ENCODE measurements around the gene VPS13C.
"Not testable (repeated sequence)": the region's sequence is repeated elsewhere in the genome, so short reads cannot be mapped to it uniquely, and the experiment has no call there.

Gene VPS13C

DNA sequence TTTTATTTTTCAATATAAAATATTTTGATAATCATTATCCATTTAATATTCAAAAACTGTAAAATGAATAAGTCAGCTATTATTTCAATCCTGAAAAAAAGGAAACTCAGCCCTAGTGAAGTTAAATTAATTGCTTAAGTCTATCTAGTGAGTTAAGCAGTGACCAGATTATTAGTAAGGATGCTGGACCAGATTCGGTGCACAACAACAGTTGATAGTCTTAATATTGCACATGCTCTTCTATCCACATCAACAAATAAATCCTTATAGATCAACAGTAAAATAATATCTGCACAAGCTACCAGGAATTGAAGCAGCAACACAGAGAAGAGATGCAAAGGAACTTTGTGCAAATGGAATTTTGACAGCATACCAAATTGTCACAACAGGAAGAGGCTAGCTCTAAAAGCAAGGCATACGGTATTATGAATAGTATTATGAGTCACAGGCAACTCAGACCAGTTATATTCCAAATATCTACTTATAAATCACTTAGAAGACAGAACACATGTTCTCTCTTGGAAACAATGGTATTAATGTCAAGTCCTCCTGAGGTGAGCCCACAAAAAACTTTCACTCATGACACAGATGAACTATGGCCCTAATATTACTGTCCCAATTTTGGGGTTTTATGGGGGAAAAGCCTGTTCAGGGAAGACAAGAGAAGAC, 24.9 kb downstream of the VPS13C start:
- no peak for DNase-seq

DNA sequence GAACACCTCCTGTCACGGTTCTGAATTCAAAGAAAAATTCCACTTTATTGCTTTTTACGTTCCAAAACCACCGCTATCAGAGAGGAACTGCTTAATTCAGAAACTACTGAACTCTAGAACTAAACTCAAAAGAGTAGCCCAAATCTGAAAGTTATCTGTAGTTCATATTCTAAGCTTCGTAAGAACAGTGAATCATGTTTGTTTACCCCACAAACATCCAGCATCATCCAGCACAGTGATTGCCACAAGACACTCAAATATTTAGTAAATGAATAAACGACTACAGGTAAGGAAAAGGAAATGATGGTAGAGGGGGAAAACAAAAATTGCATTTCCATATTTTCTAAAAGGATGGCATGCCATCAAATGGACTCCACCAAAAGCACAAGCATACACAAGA, 32.3 kb downstream of the VPS13C start:
- no peak for DNase-seq

- no peak for DNase-seq
Observed at GRCh38 chr15:62027263-62027565, 33.0 kb downstream of the VPS13C start.

DNA sequence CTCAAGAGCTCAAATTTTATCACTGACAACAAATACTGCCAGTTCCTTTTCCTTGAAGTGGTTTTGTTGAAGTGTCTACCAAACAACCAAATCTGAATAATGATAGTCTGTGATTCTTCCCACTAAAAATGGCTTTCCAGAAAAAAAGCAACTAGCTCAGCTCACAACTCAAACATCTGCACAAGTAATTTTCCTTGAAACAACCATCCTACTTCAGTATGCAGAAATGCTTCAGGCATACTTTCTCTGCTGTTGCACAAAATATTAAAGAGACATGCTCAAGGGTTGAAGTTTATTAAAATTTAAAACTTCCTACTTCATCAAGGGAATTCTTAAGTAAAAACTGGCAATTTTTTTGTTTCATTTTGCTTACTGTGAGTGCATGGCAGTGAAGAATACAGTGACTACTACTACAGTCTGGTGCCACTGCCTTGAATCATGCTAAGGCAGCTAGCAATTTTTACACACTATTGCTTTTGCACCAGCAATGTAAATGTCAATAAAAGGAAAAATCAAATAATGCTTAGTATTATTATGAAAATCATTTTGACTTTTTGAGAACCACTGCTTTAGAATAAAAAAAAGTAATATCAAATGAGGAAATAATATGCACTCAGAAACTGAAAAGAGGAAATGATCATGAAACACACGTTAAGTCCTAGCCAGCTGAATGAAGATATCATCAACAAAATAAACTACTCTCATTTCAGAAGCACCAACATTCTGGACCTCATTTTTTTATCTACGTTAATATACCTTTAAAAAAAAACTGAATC, 33.6 kb downstream of the VPS13C start:
- DNase-seq = no peak

DNA sequence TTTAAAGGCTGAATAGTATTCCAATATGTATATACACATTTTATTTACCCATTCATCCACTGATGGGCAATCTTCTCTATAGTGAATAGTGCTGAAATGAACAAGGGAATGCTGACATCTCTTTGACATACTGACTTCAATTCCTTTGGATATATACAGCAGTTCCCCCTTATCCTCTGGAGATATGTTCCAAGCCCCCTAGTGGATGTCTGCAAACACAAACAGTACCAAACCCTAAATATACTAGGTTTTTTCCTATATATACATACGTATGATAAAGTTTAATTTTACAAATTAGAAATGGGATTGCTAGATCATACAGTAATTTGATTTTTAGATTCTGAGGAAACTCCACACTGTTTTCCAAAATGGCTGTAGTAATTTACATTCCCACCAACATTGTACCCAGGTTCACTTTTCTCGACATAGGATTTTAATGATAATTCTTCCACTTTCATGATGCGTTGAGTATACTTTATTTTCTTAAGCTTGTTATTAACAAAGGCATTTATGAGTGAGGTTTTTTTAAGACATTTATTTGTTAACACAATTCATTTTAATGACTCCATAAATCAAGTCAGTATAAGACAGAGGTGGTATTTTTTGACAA, 38.2 kb downstream of the VPS13C start:
- no peak for DNase-seq

- no peak for DNase-seq
Observed at GRCh38 chr15:62020576-62021160, 39.6 kb downstream of the VPS13C start.

DNA sequence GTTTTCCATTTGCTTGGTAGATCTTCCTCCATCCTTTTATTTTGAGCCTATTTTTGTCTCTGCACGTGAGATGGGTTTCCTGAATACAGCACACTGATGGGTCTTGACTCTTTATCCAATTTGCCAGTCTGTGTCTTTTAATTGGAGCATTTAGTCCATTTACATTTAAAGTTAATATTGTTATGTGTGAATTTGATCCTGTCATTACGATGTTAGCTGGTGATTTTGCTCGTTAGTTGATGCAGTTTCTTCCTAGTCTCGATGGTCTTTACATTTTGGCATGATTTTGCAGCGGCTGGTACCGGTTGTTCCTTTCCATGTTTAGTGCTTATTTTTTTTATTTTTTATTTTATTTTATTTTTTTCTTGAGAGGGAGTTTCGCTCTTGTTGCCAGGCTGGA, 54.9 kb downstream of the VPS13C start:
- not testable (repeated sequence) for DNase-seq

DNA sequence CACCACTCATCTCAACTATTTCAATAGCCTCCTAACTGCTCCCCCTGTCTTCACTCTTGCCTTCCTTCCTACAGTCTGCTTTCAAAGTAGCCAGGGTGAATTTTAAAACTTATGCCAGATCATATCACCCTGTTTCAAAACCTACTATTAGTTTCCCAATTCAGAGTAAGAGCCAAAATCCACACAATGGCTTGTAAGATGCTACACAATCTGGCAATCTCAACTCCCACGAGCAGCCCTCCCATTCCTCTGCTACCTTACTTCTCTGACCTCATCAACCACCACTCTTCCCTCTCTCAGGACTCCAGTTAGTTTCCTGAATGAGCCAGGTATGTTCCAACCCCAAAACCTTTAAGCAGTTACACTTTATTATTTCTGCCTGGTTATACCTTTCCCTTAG, 62.5 kb downstream of the VPS13C start:
- no peak for DNase-seq

GRCh38 chr15:61996056-61996635, 64.1 kb downstream of the VPS13C start:
- DNase-seq = no peak

DNA sequence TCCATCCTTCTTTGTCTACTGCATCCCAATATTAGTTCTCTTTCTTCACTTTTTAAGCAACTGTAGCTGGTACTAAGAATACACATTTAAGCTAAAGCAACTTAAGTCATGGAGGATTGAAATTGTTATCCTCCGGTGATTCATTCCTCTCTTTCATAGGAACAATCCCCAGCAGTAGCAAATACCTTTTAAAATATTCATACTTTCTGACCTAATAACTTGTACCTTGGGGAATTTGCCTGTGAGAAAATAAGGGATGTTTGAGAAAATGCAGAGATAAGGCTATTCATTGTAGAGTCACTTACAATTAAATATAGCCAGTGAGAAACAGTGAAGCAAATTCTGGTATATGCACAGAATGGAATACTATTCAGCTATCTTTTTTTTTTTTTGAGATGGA, 66.0 kb downstream of the VPS13C start:
- no peak for DNase-seq

DNA sequence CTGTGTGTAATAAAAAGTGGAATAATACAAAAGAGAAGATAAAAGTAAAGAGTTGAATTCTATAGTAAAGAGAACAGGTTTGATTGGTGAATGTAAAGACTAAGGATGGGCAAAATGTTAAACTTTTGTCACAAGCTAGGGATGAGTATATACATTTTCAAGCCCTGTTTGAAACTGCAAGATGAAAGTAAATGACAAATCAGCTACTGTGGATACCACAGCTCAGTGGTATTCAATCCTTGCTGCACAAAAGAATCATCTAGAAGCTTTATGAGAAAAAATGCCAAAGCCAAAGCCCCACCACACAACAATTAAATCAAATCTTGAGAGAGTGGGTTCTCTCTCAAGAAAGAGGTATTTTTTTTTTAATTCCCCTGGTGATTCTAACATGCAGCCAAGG, 67.7 kb downstream of the VPS13C start:
- no peak for DNase-seq

DNA sequence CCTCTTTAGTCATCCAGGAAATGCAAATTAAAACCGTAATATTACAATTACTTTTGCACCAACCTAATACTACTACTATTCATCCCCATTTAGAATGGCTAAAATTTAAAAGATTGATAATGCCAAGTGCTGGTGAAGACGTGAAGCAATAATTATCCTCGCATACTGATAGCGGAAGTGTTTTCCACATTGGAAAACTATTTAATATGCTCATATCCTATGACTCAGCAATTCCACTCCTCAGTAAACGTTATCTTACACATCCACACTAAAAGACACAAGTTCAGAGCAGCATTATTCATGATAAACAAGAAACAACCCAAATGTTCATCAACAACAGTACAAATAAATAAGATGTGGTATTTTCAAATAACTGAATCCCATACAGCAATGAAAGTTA, 70.6 kb downstream of the VPS13C start:
- no peak for DNase-seq

GRCh38 chr15:61987824-61988223, 72.4 kb downstream of the VPS13C start:
- DNase-seq = no peak

GRCh38 chr15:61983081-61983480, 77.2 kb downstream of the VPS13C start:
- no peak for DNase-seq

GRCh38 chr15:61978225-61978624, 82.0 kb downstream of the VPS13C start:
- DNase-seq = no peak

- DNase-seq = no peak
Observed at GRCh38 chr15:61974759-61975158, 85.5 kb downstream of the VPS13C start.

DNA sequence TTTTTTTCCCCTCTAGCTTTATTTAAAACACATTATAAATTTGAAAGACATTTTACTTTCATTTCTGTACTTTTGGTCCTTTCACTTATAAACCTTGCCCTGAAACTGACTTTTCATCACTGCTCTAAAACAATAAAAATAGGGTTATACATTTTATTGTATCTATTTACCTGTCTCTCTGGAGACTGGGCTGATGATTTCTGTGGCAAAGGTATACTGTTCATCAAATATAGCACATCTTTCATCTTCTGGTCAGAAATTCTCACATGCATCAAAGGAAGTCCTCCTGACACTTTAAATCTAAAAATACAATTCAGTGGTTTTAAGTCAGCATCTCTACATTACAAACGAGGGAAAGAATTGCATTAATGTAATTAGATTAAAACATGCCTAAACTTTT, 86.1 kb downstream of the VPS13C start:
- no peak for DNase-seq

- no peak for DNase-seq
Observed at GRCh38 chr15:61951949-61952348, 108.3 kb downstream of the VPS13C start.

GRCh38 chr15:61946778-61947177, 113.5 kb downstream of the VPS13C start:
- DNase-seq = no peak

- DNase-seq = no peak
Observed at GRCh38 chr15:61943992-61944391, 116.3 kb downstream of the VPS13C start.

- DNase-seq = no peak
Observed at GRCh38 chr15:61938249-61938648, 122.0 kb downstream of the VPS13C start.

DNA sequence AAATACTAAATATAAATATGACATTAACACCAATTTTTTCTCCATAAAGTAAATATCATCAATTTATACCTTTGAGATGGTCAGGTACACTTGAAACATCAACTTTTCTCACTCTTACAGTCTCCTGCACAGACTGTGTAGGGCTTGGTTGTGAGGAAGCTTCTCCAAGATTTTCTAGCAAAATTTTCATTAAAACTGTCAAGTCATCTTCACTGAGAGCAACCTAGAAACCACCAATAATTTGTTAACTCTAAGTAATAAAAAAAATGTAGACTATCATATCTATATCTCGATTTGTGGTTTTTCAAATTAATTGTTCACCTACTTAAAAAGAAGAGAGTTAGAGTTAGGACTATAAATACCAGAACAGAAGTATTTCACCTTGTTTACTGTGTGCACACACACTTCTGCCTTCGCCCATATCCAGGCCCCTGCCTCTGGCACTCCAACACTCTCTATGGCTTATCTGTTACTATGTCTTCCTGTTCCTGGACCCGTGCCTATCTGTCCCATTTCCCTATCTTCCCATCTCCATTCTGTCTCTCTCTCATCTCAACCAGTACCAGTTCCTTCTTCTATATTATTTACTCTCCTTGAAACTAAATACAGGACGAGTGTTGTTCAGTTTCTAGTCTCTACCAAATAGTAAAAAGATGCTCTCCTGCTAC, 123.6 kb downstream of the VPS13C start:
- no peak for DNase-seq

- DNase-seq = no peak
Observed at GRCh38 chr15:61935493-61935892, 124.8 kb downstream of the VPS13C start.
